ENCODE results near the gene ZNF697.

- TF ChIP-seq CTCF (IDR thresholded peaks at IDR 0.05) (no peak), POLR2A (IDR thresholded peaks at IDR 0.05) (no peak), POLR2AphosphoS5 (IDR thresholded peaks at IDR 0.05) (no peak)
Observed at GRCh38 chr1:119646521-119647227, 1.4 kb downstream of the ZNF697 start.
